T-helper 1 cell treated with Interleukin-12 subunit alpha and Interleukin-12 subunit beta and Interleukin-4 antibody, amounts not matched to agents 30 ng/mL and 1 ng/mL, for 36 hours (primary cell): ENCODE data around the gene ZBTB20. TPM values are rescaled to one million over a fixed set of nuclear protein-coding genes. Genes with fewer than 3 reads are reported as not detected.

Source experiments
- intact Hi-C: fragments of 100-400 bp; cut with micrococcal nuclease; formaldehyde crosslinking; loops from one replicate; pipeline ENCODE4 v1.15.1; 2024
- total RNA-seq: library from RNA; stranded (reverse); gene quantifications from 2 replicates; pipeline ENCODE4 v1.2.3, GENCODE V29; 2022

ZBTB20 gene
- total RNA-seq, 1 donor from 2014 or later: 10.2 TPM

GRCh38 chr3:115038817-115039216 lies 108.3 kb downstream of the ZBTB20 start:
- intact Hi-C loops: no loop called here

DNA sequence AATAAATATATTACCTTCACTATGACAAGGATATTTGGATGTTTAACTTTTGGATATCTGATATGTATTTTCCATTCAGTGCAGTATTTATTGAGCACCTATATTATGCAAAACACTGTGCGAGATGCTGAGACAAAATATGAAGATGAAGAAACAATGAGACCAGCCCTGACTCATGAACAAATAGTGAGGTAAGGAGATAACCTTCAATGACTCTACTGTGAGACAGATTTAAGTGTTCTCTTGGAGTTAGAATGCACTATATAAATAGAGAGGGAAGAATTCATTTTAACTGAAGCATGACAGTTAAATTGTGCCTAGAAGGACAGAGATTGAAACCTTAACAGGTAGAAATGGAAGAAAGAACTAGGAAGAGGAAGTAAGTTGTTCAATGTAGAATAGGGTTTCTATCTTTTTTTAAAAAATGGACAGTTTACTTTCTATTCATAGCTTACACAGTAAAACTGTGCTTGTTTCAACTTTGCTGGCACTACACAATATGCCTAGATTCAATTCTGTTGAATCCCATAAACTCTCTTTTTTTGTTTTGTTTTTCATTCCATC lies 124.2 kb downstream of the ZBTB20 start:
- intact Hi-C loops: no loop called here

DNA sequence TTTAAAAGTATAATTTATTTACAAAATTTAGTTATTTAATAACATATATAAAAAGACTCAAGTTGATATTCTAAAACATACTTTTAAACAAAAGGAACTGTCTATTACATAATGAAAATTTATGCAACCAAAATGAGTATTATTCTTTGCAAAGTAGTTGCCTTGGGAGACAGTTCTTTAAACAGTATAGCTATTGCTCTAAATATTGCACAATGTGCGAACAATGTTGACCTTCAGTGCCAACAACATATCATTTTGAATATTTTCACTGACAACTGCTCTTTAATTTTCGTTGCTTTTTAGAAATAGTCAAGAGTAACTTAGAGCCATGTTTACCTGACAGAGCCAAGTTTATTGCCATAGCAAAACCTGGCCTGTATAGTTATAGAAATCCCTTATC lies 124.9 kb downstream of the ZBTB20 start:
- intact Hi-C loops: no loop called here

GRCh38 chr3:115021061-115021460 lies 126.0 kb downstream of the ZBTB20 start:
- intact Hi-C loops: no loop called here

DNA sequence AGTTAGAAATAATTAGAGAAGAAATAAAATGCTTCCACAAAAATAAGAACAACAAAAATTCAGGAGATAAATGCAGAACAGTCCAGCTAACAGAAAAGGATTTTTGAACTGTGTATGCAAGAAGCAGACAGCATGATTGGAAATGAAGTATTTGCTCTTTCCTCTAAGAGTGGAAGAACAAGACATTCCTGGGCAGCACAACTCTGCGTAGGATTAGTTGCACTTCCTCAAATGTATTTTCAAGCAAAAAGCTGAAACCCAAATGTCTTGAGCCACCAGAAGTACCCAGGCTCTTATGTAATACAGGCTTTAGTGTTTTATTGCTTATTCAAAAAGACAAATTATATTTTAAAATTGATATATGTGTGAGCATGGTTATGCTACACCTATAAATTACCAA lies 127.2 kb downstream of the ZBTB20 start:
- intact Hi-C loops: no loop called here

- intact Hi-C loops: no loop called here
Observed at GRCh38 chr3:115018694-115019093, 128.4 kb downstream of the ZBTB20 start.

GRCh38 chr3:115007966-115008365 lies 139.1 kb downstream of the ZBTB20 start:
- intact Hi-C loops: no loop called here

DNA sequence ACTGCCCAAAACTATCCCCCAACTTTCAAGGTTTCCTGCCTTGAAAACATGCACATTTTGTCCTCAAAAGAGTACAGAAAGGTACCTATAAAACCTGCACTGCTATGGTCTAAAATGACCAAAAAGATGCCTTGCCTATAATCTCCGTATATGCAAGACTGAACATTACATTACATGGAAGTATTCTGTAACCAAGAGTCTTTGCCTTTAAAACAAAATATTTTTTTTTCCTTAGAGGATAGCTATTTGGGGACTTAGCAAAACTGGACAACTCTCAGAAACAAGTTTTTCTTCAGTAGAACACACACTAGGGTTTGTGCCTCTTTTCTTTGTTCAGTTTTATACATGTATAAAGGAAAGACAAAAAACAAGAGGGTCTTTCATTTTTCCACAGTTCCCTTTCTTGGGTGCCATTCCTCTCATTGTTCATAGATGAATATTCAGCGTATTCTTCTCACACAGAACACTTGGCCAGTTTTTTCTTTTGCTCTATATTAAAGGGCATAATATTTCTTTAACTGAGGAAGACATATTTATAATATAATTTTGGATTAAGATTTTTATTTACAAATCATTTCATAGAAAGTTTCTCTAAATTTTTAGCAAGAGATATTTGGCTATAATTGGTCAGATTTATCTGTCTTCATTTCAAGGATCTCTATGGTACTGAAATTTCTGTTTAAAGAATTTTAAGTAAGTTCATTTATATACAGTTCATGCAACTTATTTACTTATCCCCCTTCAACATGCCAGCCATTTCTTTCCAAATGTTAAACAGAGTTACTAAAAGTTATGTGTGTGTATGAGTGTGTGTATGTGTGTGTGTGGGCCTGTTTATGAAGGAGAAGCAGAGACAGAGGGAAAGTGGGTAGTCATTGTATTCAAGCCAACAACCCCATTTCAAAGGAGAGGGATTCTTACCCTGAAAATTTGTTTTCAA lies 142.6 kb downstream of the ZBTB20 start:
- intact Hi-C loops: no loop called here

DNA sequence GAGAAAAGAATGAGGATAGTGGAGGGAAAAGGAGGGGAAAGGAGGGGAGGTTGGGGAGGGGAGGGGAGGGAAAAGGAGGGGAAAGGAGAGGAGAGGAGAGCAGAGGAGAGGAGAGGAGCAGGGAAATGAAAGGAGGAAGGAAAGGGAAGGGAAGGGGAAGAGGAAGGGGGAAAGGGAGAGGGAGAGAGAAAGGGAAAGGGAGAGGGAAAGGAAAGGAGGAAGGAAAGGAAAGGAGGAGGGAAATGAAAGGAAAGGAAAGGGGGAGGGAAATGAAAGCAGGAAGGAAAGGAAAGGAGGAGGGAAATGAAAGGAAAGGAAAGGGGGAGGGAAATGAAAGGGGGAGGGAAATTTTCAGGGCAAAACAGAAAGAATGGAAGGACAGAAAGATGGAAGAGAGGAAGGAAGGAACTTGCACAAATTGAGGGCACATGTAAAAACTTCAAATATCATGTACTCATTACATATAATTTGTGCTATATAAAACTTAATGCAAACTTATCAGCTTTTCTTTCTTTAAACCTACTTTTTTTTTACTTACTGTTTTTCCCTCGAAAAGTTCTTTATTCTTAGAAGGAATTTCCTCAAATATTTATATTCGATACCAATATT lies 148.0 kb downstream of the ZBTB20 start:
- intact Hi-C loops: no loop called here

DNA sequence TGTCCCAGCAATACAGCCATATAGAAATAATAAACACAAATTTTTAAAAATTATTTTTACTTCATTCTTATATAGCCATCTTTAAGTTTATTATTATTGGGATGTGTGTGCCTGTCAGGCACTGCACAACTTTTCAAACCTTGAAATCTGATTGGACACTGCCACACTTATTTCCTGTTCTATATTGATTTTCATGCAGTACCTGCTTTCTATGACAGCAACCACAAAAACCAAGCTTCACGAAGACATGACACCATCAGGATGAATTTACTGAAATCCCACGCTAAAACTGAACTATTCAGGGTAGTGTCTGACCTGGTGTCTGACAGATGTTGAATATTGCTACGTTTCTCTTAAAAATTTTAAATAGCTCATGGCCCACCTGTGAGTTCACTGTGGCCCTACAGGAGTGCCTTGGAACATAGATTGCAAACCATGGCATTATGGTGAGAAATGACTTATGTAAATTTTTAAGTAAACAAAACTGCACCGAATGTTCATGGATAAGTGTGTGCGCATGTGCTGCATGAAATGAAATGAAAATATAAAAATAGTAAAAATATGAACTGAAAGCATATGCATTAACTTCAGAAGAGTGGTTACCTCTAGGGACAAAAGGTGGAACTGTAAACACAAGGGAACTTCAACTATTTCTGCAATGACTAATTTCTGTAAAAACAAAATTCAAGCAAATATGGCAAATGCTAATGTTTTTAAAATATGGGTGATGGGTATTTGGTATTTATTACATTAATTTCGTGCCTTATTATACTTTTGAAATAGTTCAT lies 152.3 kb downstream of the ZBTB20 start:
- intact Hi-C loops: no loop called here

- intact Hi-C loops: no loop called here
Observed at GRCh38 chr3:114985776-114986175, 161.3 kb downstream of the ZBTB20 start.

- intact Hi-C loops: no loop called here
Observed at GRCh38 chr3:114983248-114983647, 163.8 kb downstream of the ZBTB20 start.

DNA sequence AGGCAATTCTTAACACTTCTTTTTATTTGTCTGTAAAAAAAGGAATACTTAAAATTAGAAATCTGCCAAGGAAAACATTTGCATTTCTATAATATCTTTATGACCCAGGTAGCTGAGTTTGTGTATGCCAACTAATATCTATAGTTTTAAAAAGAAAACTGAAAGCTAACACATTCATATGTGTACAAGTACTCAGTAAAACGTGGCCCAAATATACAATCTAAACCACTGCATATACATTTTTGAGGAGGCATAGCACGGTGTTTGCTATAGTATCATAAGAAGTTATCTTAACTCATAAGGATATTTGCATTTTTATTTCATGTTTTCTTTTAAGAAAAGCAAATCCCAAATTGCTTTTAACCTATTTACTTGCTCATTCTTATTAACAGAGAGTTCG lies 172.7 kb downstream of the ZBTB20 start:
- intact Hi-C loops: no loop called here

DNA sequence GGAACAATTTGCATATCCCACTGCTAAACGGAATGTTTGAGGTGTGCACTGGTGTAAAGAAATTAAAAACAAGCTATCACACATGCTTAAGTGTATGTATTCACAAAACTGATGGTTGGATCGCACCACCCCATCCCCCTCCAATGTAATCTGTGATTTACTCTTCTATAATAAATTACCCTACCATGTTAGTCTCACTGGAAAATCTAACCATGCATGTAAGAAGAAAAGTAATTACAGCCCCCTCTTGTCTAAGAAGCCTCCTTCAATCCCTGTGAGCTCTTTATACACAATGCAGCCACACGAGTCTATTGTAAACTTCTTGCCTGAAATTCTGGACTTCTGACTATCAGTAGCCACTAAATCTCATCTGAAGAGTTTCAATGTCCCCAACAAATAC lies 173.6 kb downstream of the ZBTB20 start:
- intact Hi-C loops: no loop called here

DNA sequence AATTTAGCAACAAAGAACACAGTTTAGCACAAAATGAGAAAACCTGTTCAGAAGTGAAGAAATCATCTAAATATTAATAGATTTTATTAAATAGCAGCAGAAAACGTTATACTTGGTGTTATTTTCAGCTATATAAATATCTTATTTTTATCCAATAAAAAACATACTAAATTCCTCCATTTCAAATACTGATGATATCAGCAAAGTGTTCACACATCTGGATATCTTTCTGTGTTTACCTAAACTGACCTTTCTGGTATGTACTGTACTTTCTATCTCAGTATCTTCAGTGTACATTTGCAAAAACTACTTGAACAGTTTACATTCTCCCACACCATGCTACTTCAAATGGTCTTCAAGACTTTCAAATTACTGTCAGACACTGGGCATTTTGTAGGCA lies 179.9 kb downstream of the ZBTB20 start:
- intact Hi-C loops: no loop called here

DNA sequence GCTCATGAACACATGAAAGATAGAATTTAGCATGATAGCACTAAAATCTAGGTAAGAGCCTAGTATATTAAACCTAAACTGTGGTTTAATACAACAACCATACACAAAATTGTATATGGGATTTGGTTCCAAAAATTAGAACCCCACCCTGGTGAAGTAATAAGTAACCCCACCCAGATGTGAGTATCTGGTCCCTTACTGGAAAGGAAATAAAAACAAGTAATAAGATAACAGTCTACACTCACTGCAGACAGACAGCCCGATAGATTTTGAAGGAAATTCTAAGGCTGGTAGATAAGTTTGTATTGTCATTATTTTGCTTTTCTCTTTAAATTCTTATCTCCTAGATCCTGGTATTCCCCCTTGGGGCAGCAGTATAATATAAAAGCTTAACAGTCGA lies 184.9 kb downstream of the ZBTB20 start:
- intact Hi-C loops: no loop called here

- intact Hi-C loops: no loop called here
Observed at GRCh38 chr3:114958930-114959329, 188.2 kb downstream of the ZBTB20 start.

DNA sequence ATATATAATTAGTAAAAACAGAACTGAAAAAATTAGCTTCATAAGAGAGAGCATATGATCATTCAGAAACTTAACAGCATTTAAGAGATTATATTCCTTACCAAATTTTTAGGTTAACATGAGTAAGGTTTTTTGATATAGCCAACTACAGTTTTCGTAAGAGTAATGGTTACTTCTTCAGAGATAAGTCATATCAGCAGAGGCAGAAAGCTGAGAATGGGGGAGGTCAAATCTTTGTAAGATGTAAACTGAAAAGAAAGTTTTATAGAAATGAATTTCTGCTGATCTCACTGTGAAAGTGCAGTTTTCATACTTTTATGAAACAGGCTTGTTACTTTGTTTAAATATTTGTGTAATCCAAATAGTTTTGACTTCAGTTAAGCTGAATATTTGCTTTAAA lies 193.3 kb downstream of the ZBTB20 start:
- intact Hi-C loops: no loop called here

DNA sequence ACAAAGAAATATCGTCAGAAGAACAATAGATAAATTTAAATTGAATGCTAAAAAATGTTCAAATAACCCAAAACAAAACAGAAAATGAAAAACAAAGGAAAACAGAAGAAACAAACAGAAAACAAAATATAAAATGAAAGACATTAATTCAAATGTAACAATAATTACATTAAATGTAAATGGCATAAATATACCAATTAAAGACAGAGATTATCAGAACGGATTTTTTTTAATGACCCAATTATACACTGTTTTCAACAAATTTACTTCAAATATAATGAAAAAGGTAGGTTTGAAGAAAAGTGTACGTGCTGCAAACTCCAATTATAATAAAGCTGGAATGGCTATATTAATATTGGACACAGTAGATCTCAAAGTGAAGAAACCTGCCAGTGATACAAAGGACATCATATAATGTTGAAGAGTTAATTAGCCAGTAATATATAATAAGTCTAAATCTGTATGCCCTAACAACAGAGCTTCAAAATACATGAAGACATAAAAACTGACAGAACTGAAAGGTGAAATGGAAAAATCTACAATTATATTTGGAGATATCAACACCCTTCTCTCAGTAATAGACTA lies 193.8 kb downstream of the ZBTB20 start:
- intact Hi-C loops: no loop called here

DNA sequence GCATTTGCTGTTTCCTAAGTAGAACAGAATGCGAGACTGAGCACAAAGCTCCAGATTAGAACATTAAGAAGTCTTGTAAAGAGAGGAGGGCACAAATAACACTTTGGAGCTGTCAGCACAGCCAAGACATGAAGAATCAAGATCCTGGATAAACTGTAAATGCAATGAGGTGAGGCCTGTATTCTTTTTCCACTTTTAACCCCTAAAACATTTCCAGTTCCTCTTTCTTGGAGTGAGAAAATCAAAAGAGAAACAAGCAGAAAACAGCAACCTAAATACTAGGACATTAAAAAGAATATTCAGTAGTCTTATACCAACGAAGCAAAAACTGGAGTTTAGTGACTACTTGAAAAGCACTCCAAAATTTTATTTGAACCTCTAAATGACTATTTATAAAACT lies 204.3 kb downstream of the ZBTB20 start:
- intact Hi-C loops: no loop called here

GRCh38 chr3:114941626-114942309 lies 205.3 kb downstream of the ZBTB20 start:
- intact Hi-C loops: no loop called here
